Activated CD4-positive, CD25-positive, alpha-beta regulatory T cell (primary cell): ENCODE results near the gene SRRM3.
"Not testable (repeated sequence)": the region's sequence is repeated elsewhere in the genome, so short reads cannot be mapped to it uniquely, and the experiment has no call there.

Experiments used
- DNase-seq, 4 experiments: peaks; one replicate each; lab custom pipeline; 2025; lab: John Stamatoyannopoulos, UW

The SRRM3 gene

DNA sequence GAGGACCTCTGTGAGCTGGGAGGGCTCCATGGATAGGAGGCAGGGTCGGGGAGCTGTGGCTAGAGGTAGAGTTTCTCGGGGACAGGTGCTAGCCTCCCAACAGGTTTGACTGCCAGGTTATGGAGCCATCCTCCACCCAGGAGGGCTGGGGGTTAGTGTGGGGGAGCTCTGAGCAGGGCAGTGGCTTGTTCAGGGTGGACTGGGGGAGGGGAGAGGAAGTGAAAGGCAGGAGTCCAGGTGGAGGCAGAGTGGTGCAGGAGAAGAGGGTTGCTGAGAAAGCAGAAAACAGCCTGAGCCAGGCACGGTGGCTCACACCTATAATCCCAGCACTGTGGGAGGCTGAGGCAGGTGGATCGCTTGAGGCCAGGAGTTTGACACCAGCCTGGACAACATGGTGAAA, 60.2 kb downstream of the SRRM3 start:
- no peak for DNase-seq

DNA sequence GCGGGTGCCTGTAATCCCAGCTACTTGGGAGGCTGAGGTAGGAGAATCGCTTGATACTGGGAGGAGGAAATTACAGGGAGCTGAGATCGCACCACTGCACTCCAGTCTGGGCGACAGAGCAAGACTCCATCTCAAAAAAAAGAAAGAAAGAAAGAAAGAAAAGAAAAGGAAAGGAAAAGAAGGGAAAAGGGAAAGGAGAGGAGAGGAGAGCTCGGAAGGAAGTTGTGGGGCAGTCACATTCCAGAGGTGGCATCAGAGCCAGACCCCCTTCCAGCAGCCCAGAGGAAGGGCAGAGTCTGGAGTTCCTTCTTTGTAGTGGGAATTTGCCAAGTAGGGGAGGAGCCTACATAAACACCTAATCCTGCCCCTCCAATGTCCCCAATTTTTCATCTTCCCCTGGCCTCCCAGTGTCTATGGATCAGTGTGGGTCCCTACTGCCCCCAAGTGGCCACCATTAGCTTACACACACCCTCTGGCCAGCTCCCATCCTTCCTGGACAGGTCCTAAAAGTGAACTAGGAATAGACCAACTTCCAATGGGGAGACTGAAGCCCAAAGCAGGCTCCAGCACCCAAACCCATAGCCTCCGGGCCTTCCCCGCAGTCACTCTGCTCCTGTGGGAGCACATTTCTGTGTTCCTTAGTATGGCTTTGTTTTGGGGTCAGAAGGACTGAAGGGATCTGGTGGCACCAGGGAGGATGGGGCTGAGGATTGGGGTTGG, 61.1 kb downstream of the SRRM3 start:
- no peak for DNase-seq

DNA sequence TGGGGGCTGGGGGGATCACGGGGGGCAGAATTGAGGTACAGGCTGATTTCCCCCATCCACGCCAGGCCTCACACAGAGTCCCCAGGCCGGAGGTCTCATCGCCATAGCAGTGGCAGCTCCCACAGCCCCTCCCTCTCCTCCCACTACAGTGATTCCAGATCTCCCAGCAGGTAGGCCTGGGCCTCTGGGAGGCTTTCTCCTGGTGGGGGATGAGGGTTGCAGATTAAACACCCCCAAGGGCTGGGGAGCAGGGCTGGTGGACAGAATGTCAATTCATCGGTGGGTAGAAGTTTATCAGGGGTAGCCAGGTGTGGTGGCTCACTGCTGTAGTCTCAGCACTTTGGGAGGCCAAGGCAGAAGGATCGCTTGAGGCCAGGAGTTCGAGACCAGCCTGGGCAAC, 63.6 kb downstream of the SRRM3 start:
- no peak for DNase-seq

DNA sequence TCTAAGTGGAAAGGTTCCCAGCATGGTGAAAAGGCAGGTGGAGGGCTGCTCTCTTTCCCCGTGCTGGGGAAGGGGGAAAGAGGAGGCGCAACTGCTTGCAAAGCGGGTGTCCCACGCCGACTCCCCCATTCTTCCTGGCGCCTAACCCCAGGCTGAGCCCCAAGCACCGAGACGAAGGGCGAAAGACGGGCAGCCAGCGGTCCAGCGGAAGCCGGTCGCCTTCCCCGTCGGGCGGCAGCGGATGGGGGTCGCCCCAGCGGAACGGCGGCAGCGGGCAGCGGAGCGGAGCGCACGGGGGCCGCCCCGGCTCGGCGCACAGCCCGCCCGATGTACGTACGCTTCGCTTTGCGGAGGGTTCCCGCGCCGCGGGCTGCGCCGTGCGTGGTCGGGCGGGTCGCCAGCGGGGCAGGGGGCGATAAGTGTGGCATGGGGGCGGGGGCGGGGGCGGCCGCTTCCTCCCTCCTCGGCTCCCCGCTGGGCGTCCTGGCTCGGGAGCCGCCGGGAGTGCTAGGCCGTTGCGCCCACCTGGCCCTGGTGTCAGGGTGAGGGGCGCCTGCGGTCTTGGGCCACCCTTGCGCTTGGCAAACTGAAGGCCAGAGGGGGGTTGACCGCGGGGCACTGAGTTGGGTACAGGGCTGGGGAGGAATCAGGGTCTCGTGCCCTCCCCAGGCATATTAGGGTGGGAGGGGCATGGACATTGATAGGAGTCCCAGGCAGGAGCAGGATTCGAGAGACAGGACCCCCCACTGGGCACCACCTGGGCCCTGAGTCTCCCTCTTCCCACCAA, 65.6 kb downstream of the SRRM3 start:
- no peak for DNase-seq

DNA sequence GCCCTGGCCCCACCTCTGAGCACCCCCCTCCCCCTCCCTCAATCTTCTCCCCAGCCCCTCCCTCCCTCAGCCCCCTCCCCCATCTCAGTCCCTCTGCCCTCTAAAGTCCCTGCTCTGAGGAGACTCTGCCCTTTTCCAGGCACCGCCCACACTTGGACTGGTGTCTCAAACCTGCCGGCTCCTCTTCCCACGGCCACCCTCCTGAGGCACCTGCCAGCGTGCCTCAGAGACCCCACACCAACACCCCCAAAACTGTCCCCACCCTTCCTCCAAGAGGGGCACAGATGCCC, 66.1 kb downstream of the SRRM3 start:
- DNase-seq, result no peak

DNA sequence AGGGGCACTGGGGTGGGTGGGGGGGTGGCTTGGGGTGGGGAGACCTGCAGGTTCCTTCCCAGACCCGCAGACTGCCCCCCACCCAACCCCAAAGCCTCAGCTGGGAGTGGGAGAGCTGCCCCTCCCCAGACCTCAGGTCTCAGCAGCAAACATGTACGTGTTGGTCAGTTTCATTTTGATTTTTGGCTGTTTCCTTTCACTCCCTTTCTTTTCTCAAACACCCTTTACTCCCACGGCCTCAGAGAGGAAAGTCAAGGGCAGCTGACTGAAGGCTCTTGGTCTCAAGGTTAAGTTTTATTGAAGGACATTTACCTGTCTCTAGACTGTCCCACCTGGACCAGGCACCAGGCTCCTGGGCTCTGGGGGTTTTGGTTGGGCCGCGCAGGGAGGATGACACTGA, 66.7 kb downstream of the SRRM3 start:
- DNase-seq, result no peak

DNA sequence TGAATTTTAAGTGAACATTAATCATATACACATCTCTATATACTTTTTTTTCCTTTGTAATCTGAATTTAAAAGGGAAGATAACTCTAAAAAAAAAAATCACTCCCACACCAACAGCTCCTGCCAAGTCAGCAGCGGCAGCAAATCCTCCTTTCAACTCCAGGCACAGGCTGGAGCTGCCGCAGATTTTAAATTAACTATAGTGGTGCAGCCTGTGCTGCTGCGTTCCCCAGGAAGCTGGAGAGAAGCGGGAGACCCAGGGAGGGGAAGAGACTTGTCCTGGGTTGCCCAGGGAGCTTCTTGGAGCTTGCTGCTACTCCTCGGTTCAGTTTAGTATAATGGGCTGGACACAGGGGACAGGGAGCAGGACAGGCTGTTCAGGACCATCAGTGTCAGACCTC, 68.2 kb downstream of the SRRM3 start:
- DNase-seq, result no peak

DNA sequence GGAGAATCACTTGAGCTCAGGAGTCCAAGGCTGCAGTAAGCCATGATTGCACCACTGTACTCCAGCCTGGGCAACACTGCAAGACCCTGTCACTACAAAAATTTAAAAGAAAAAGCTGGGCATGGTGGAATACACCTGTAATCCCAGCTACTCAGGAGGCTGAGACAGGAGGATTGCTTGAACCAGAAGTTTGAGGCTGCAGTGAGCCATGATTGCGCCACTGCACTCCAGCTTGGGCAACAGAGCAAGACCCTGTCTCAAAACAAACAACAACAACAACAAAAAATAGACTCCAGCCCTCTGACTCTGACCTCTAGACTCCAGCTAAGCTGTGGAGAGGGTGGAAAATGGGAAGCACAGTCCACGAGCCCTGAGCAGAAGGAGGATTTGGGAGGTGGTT, 69.7 kb downstream of the SRRM3 start:
- DNase-seq, result not testable (repeated sequence)

DNA sequence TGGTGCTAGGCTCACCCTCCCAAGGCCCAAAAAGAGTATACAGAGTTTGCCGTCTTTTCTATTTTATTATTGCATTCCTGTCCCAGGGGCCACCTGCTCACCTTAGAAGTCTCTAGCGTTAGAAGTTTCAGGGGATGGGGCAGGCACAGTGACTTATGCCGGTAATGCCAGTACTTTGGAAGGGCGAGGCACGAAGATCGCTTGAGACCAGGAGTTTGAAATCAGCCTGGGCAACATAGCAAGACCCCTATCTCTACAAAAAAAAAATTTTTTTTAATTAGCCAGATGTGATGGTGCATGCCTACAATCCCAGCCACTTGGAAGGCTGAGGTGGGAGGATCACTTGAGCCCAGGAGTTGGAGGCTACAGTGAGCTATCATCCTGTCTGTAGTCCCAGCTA, 70.4 kb downstream of the SRRM3 start:
- DNase-seq, result no peak

DNA sequence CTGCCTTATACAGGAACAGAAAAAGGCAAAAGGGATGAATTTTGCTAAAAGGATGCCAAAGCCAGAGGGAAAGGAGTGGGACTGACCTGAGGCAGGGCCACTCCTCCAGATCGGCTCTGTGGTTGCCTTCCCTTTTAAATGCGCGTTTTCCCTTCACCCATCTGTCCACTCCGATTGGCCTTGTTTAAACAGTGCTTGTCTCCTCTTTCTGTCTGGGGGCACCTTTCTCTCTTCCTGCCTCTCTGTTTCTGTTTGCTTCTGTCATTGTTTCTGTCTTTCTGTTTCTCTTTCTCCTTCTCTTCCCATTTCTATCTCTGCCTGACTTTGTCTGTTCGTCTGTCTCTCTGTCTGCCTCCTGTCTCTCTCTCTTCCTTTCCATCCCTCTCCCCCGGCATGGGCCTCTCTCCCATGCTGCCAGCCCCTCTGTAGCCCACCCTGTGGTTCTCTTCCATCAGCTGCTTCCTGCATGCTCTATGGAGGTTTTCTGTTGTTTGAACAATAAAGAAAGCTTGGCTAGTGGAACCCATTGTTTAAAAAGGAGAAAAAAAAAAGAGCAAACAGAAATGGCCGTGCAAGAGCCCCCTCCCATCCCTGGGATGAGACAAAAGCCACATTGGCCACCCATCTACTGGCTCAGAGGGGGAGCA, 71.3 kb downstream of the SRRM3 start:
- DNase-seq, result no peak

DNA sequence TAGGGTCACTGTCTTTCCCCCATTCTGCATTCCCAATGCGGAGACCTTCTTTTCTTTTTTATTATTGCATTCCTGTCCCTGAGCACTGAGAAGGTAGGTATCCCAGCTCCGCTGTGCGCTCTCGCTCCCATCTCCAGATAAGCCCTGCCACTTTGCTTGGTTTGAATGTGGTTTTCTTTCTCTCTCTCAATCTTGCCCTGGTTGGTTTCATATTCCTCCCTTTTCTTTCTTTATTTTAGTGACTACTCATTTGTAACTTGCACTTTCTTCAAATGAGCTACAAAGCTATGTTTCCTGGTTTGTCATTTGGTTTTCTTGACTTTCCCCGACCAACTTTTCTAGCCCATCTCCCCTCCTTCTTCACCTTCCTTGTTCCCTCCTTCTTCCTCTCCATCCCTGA, 71.8 kb downstream of the SRRM3 start:
- DNase-seq, result no peak

DNA sequence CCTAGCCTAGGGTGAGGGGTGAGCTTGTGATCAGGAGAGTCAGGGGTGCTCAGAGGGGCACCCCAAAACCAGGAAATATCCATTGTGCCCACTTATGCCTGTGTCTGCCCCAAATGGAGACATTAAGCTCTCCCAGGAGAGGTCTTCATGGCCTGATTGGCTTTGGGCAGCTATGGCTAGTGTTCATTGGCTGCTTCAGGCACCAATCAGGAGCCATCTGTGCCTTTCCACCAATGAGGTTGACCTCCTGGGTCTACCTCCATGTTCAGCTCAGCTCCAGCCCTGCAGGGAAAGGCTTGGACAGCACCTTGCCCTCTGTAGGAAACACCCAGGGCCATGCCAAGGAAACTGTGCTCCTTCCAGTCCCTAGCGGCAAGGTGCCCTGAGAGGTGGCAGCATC, 76.8 kb downstream of the SRRM3 start:
- no peak for DNase-seq

DNA sequence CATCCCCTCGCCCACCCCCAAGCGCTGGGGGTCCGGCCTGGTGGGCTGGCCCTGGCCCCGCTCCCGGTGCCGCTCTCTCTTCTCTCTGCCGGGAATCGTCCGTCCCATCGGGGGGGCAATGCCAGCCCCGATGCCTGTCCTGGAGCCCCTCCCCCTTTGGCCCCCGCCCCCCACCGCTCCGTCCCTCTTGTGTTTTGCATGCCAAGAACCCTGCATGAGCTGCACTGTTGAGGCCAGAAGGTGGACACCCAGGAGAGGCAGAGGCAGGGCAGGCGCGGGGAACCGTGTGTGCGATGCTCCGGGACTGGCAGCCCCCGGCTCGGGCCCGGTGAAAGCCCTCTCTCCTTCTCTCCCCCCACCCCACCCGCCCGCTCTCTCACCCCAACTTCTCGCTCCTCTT, 78.7 kb downstream of the SRRM3 start:
- no peak for DNase-seq

DNA sequence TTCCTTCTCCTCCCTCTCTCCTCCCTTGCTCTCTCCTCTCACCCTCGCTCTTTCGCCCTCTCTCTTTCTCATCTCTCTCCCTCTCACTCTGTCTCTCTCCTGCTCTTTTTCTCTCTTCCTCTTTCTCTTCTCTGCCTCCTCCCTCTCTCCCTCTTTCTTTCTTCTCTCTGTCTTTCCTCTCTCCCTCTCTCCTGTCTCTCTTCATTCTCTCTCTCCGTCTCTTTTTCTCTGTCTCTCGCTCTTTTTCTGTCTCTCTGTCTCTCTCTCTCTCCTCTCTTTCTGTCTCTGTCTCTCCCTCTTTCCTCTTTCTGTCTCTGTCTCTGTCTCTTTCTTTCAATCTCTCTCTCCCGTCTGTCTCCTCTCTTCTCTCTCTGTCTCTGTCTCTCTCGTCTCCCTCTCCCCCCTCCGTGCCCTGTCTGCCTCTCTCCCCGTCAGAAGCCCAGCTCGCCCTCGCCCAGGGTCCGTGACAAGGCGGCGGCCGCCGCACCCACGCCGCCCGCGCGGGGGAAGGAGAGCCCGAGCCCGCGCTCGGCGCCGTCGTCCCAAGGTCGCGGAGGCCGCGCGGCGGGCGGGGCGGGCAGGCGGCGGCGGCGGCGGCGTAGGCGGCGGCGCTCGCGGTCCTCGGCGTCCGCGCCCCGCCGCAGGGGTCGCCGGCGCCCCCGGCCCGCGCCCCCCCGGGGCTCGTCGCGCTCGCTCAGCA, 79.5 kb downstream of the SRRM3 start:
- no peak for DNase-seq

DNA sequence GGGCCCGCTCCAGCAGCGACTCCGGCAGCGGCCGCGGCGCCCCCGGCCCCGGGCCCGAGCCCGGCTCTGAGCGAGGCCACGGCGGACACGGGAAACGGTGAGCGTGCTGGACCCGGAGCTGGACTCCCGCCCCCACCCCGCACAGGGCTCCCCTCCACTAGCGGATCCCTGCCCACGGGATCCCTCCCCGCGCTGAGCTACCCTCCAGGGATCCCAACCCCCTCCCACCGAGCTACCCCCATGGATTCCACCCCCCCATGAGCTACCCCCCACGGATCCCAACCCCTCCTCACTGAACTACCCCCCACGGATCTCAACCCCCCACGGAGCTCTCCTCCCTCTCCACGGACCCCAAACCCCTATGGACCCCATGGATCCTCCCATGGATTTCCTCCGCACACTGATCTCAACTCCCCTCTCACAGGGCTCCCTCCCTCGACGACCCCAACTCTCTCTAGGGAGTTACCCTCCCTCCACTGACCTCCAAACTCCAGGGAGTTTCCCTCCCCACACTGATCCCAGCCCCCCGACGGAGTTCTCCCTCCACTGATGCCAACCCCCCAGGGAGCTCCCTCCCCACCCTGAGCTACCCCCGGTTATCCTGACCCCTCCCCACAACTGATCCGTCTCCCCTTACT, 80.1 kb downstream of the SRRM3 start:
- DNase-seq, result no peak

DNA sequence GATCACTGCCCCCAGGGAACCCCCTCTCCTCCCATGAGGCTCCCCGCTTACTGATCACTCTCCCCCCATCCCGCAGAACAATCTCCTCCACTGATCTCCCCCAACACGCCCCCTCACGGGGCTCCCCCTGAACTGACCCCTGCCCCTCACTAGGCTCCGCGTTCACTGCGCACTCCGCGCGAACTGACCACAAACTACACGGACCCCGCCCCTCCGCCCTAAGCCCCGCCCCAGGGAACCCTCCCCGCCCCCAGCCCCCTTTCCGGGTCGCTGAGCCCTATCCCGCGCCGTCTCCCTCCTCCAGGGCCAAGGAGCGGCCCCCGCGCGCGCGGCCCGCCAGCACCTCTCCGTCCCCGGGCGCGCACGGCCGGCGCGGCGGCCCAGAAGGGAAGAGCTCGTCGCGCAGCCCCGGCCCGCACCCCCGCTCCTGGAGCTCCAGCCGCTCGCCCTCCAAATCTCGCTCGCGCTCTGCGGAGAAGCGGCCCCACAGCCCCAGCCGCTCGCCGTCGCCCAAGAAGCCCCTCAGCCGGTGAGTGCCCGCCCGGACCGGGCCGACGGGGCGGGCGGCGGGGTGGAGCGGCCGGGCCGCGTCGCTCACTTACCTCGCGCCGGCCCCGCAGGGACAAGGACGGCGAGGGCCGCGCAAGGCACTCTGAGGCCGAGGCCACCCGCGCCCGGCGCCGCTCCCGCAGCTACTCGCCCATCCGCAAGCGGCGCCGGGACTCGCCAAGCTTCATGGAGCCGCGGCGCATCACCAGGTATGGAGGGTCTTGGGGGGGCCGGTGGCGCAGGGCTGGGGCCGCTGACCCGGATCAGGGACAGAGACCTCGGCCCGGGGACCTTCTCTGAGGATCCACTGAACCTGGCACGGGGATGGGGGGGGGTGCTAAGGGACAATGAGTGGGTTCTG, 80.9 kb downstream of the SRRM3 start:
- DNase-seq, result no peak

DNA sequence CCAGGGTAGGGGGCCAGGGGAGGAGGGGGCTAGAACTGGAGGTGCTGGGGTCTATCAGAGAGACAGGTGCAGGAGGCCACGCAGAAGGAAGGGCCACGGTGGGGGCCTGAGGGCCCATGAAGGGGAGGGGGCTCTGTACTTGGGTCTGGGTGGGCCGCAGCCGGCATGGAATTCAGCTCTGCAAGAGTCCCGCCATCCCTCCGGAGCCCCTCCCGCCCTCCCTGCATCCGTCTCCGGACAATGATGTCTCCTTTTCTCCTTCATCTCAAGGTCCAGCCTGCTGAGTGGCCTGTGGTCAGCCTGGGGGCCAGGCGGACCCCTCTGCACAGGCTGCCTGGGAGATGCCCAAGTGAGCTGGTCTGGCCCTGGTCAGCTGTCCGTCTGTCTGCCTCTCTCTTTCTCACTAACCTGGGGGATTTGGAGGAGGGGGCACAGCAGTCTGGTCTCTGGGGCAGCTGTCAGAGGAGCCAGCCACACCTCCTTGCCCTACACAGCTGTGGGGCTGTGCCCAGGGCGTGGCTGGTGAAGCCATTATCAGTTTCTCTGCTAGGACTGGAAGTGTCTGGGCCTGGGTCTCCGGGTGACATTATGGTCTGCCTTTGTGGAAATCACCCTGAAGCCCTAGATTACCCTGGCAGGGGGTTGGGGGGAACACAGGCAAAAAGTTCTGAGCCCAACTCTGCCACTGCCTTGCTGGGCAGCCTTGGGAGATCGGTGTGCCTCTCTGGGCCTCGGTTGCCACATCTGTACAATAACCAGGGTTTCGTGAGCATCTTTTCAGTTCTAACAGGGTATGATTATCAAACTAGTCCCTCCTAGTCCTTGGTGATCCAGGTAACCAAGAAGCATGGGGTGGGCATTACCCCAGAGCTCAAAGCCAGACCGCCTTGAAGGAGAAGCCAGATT, 81.8 kb downstream of the SRRM3 start:
- no peak for DNase-seq

DNA sequence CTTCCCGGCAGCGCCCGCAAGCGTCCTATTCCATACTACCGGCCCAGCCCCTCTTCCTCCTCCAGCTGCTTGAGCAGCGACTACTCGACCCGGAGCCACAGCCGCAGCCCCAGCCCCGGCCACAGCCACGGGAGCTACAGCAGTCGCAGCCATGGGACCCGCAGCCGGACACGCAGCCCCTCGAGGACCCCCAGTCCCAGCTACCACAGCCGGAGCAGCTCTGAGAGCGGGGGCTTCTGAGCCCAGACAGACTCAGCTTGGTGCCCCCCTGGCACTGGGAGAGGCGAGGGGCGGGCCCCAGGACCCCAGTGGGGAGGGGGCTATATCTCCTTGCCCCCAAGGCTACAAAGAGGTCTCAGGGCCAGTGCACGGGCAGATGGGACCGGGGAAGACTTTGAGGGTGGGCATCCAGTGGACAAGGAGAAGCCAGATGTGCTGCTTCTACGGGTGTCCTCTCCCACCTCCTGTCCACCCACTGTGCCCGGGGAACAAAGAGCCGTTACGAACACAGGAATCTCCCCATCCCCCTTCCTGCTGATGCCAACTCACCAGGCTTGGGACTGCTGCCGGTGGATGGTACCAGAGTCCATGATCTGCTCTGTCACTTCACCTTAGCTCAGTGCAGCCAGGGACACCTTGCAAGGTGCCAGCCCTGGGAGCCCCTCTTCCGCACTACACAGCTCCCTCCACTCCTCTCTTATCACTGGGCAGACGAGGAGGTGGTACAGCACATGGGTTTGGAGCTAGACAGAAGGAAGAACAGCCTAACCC, 84.1 kb downstream of the SRRM3 start:
- no peak for DNase-seq

DNA sequence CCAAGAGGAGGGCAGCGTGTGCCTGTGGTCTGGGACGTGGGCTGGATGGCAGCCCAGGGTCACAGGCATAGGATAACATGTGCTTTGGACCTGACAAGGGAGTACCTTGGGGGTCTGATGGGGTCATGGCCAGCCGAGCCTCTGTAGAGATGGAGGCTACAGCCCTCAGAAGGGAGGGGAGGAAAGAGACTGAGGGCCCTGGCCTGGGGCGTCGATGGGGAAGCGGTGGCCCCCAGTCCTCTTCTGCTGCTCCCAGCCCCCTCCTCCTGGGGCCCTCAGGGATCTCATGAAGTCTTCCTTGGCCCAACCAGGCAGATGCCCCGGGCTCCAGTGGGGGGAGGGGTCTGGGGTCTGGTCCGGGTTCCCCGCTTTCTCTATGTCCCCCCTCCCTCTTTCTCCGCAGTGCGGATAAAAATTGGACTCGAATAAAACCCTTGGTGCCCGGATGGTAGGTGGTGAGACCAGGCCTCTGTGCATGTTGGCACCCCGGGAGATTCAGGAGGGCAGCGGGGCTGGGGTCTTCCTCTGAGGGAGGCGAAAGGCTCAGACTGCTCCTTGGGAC, 85.2 kb downstream of the SRRM3 start:
- no peak for DNase-seq
